Trophoblast cell (in vitro differentiated cells and primary cell): ENCODE data around the gene NLK.
A peak's percentile ranks its signal among the peaks of the same experiment; 100 is the strongest.
"Not testable (repeated sequence)": the region's sequence is repeated elsewhere in the genome, so short reads cannot be mapped to it uniquely, and the experiment has no call there.

Experiments used
- DNase-seq, 2 donors: peaks; one replicate each; pipeline ENCODE4 v3.0.0-alpha.2; 2016
- H2AFZ ChIP-seq: 2 replicates; pipeline ENCODE4 v1.6.1; 2013; ENCODE audit warnings: low read length, moderate library complexity, mild to moderate bottlenecking; ENCODE audit not compliant: insufficient read depth, poor library complexity
- H2AK5ac ChIP-seq: 2 replicates; pipeline ENCODE4 v1.6.1; 2013; ENCODE audit warnings: mild to moderate bottlenecking, low read length
- H2BK120ac ChIP-seq: 2 replicates; pipeline ENCODE4 v1.6.1; 2013; ENCODE audit warnings: low read length, mild to moderate bottlenecking, moderate library complexity; ENCODE audit not compliant: insufficient read depth, poor library complexity
- H2BK12ac ChIP-seq: 2 replicates; pipeline ENCODE4 v1.6.1; 2013; ENCODE audit warnings: mild to moderate bottlenecking, low read length, moderate library complexity
- H2BK5ac ChIP-seq: 2 replicates; pipeline ENCODE4 v1.6.1; 2013; ENCODE audit warnings: low read length, low read depth, moderate library complexity, mild to moderate bottlenecking; ENCODE audit not compliant: poor library complexity
- H3K14ac ChIP-seq: 2 replicates; pipeline ENCODE4 v1.6.1; 2013; ENCODE audit warnings: mild to moderate bottlenecking, low read length
- H3K18ac ChIP-seq: 2 replicates; pipeline ENCODE4 v1.6.1; 2013; ENCODE audit warnings: mild to moderate bottlenecking, low read length
- H3K23ac ChIP-seq: 2 replicates; pipeline ENCODE4 v1.6.1; 2013; ENCODE audit warnings: low read length
- H3K27ac ChIP-seq: 2 replicates; pipeline ENCODE4 v1.5.1; 2013; ENCODE audit warnings: low read depth, mild to moderate bottlenecking, inconsistent platforms, low read length, moderate library complexity
- H3K27me3 ChIP-seq: 2 replicates; pipeline ENCODE4 v1.6.1; 2013; ENCODE audit warnings: inconsistent platforms, mild to moderate bottlenecking, low read length, moderate library complexity; ENCODE audit not compliant: insufficient read depth
- H3K36me3 ChIP-seq, 2 experiments: 1 replicate in 1 of 2; 2 replicates in 1 of 2; pipeline ENCODE4 v1.6.1; 2013; ENCODE audit warnings: low read length in 2 of 2, mild to moderate bottlenecking in 2 of 2, moderate library complexity in 1 of 2; ENCODE audit not compliant: insufficient read depth in 2 of 2, control insufficient read depth in 1 of 2
- H3K4ac ChIP-seq: 2 replicates; pipeline ENCODE4 v1.6.1; 2013; ENCODE audit warnings: low read depth, mild to moderate bottlenecking, low read length, moderate library complexity
- H3K4me1 ChIP-seq, 2 experiments: 1 replicate in 1 of 2; 2 replicates in 1 of 2; pipeline ENCODE4 v1.6.1; 2013; ENCODE audit warnings: low read length in 2 of 2, mild to moderate bottlenecking in 2 of 2, moderate library complexity in 1 of 2; ENCODE audit not compliant: insufficient read depth in 2 of 2, control insufficient read depth in 1 of 2
- H3K4me2 ChIP-seq: 2 replicates; pipeline ENCODE4 v1.6.1; 2013; ENCODE audit warnings: inconsistent platforms, mild to moderate bottlenecking, low read length, moderate library complexity
- H3K4me3 ChIP-seq: 2 replicates; pipeline ENCODE4 v1.5.1; 2013; ENCODE audit warnings: mild to moderate bottlenecking, low read depth, low read length, inconsistent platforms
- H3K79me1 ChIP-seq: one replicate; pipeline ENCODE4 v1.6.1; 2013; ENCODE audit warnings: low read length
- H3K79me2 ChIP-seq: 2 replicates; pipeline ENCODE4 v1.6.1; 2013; ENCODE audit warnings: low read length, mild to moderate bottlenecking; ENCODE audit not compliant: control insufficient read depth, insufficient read depth, poor library complexity
- H3K9ac ChIP-seq: 2 replicates; pipeline ENCODE4 v1.6.1; 2013; ENCODE audit warnings: mild to moderate bottlenecking, low read length
- H3K9me3 ChIP-seq: 2 replicates; pipeline ENCODE4 v1.6.1; 2013; ENCODE audit warnings: low read depth, mild to moderate bottlenecking, control low read depth, inconsistent platforms, low read length; ENCODE audit not compliant: insufficient read depth
- H4K12ac ChIP-seq: 2 replicates; pipeline ENCODE4 v1.6.1; 2013; ENCODE audit warnings: low read depth, mild to moderate bottlenecking, low read length, moderate library complexity
- H4K8ac ChIP-seq: 2 replicates; pipeline ENCODE4 v1.6.1; 2013; ENCODE audit warnings: low read depth, mild to moderate bottlenecking, low read length, moderate library complexity
- H4K91ac ChIP-seq: one replicate; pipeline ENCODE4 v1.6.1; 2013; ENCODE audit warnings: low read depth, mild to moderate bottlenecking, low read length, moderate library complexity
- WGBS: extraction: QIAGEN DNeasy Blood & Tissue Kit; methylation state at CpG from one replicate; pipeline ENCODE4 v1.1.7; 2013; ENCODE audit warnings: missing lambda C conversion rate; ENCODE audit not compliant: insufficient read length, insufficient coverage; ENCODE audit errors: extremely low coverage; 5-methylcytosine and 5-hydroxymethylcytosine counted together

The NLK gene

GRCh38 chr17:28035884-28036283 lies 6.6 kb upstream of the NLK start:
- H3K79me1 ChIP-seq, H2AK5ac ChIP-seq, H3K18ac ChIP-seq: not testable (repeated sequence)

GRCh38 chr17:28038802-28039201 lies 3.7 kb upstream of the NLK start:
- H3K79me2 ChIP-seq: peaks cover 9% of the 10 kb centered on the region
- peaks cover 2 to 3% of the 10 kb centered on the region in 2 experiments for H3K36me3 ChIP-seq
- whole genome bisulfite sequencing: no CpG with 5 or more reads among the region's 1 CpG
- no peak overlapping the region for H3K23ac ChIP-seq
- H4K91ac ChIP-seq: no peak overlapping the region
- H3K9ac ChIP-seq: no peak overlapping the region
- no peak overlapping the region for H2AK5ac ChIP-seq
- H2BK120ac ChIP-seq: no peak overlapping the region
- no peak overlapping the region for H3K4me2 ChIP-seq
- no peak overlapping the region for H3K27ac ChIP-seq
- peaks cover 3% of the 10 kb centered on the region for H3K79me1 ChIP-seq
- H3K18ac ChIP-seq: no peak overlapping the region
- H2BK12ac ChIP-seq: no peak overlapping the region
- H3K14ac ChIP-seq: no peak overlapping the region
- H3K27me3 ChIP-seq: no peaks in the 10 kb centered on the region
- no peaks in the 10 kb centered on the region for H3K9me3 ChIP-seq
- no peak overlapping the region for H3K4ac ChIP-seq
- DNase-seq: peak; percentile 26 to 72
- H3K4me1 ChIP-seq: peaks cover 9 to 12% of the 10 kb centered on the region in 2 experiments
- H3K4me3 ChIP-seq: no peak overlapping the region
- no peak overlapping the region for H4K8ac ChIP-seq
- H2BK5ac ChIP-seq: no peak overlapping the region
- no peak overlapping the region for H2AFZ ChIP-seq
- no peak overlapping the region for H4K12ac ChIP-seq

More at GRCh38 chr17:28035884-28036283, 6.6 kb upstream of the NLK start:
- not testable (repeated sequence) for H2BK120ac ChIP-seq, H4K8ac ChIP-seq, H4K12ac ChIP-seq, H3K79me2 ChIP-seq, H3K9ac ChIP-seq, DNase-seq, H3K4me1 ChIP-seq, H3K4me3 ChIP-seq, H3K14ac ChIP-seq, H3K4me2 ChIP-seq, H3K4ac ChIP-seq, H3K9me3 ChIP-seq, H3K36me3 ChIP-seq, H3K27ac ChIP-seq, H4K91ac ChIP-seq, H2BK12ac ChIP-seq, H3K23ac ChIP-seq, H3K27me3 ChIP-seq, H2AFZ ChIP-seq, H2BK5ac ChIP-seq
- no CpG with 5 or more reads among the region's 2 CpGs for WGBS

DNA sequence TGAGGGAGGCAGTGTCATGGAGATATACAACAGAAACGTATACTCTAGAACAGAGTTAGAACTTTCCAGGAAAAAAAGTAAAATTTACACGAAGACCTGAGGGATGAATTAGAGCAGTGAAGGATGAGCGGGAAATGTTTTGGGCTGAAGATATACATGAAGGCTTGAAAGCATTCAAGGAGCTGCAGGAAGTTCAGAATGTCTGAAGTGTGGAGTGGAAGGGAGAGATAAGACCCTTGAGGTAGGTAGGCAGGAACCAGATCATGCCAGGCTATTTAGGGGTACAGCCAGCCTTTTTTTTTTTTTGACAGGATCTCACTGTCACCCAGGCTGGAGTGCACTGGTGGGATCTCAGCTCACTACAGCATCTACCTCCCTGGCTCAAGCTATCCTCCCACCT lies 3.2 kb upstream of the NLK start:
- Histone ChIP-seq H3K27me3 (no peaks in the 10 kb centered on the region), H3K23ac (no peak overlapping the region), H3K4ac (no peak overlapping the region), H3K27ac (no peak overlapping the region), H3K36me3 (peaks cover 2 to 3% of the 10 kb centered on the region in 2 experiments), H3K4me3 (no peak overlapping the region), H3K4me1 (peaks cover 9 to 12% of the 10 kb centered on the region in 2 experiments), H2AK5ac (no peak overlapping the region), H3K14ac (no peak overlapping the region), H2BK12ac (no peak overlapping the region), H3K18ac (no peak overlapping the region), H3K79me1 (peaks cover 3% of the 10 kb centered on the region), H4K12ac (no peak overlapping the region), H3K4me2 (no peak overlapping the region), H2BK5ac (no peak overlapping the region), H3K79me2 (peaks cover 9% of the 10 kb centered on the region), H4K91ac (no peak overlapping the region), H3K9me3 (no peaks in the 10 kb centered on the region), H3K9ac (no peak overlapping the region), H2BK120ac (no peak overlapping the region), H2AFZ (no peak overlapping the region), H4K8ac (no peak overlapping the region)
- WGBS: no CpG with 5 or more reads among the region's 3 CpGs
- DNase-seq: no peak

DNA sequence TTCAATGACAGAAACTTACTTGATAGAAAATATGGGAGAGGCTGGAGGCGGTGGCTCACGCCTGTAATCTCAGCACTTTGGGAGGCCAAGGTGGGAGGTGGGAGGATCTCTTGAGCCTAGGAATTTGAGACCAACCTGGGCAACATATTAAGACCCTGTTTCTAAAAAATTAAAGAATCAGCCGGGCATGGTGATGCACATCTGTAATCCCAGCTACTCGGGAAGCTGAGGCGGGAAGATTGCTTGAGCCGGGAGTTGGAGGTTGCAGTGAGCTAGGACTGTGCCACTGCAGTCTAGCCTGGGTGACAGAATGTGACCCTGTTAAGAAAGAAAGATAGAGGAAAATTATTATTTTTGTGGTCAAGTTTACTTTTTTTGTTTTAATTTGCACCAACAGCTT lies 2.1 kb upstream of the NLK start:
- H2BK120ac ChIP-seq: no peak overlapping the region
- peaks cover 9% of the 10 kb centered on the region for H3K79me2 ChIP-seq
- H3K4me3 ChIP-seq: no peak overlapping the region
- H3K4me2 ChIP-seq: no peak overlapping the region
- no peak for DNase-seq
- peaks cover 9 to 12% of the 10 kb centered on the region in 2 experiments for H3K4me1 ChIP-seq
- H3K27me3 ChIP-seq: no peaks in the 10 kb centered on the region
- peak overlapping the region; percentile 71 for H4K8ac ChIP-seq
- H4K12ac ChIP-seq: no peak overlapping the region
- no peak overlapping the region for H3K14ac ChIP-seq
- peaks cover 2 to 3% of the 10 kb centered on the region in 2 experiments for H3K36me3 ChIP-seq
- no peak overlapping the region for H2AK5ac ChIP-seq
- no peak overlapping the region for H3K27ac ChIP-seq
- H3K9ac ChIP-seq: no peak overlapping the region
- no peak overlapping the region for H3K18ac ChIP-seq
- no peak overlapping the region for H3K23ac ChIP-seq
- no peak overlapping the region for H2BK5ac ChIP-seq
- H2BK12ac ChIP-seq: no peak overlapping the region
- H4K91ac ChIP-seq: no peak overlapping the region
- no peaks in the 10 kb centered on the region for H3K9me3 ChIP-seq
- WGBS: no CpG with 5 or more reads among the region's 6 CpGs
- H3K79me1 ChIP-seq: peaks cover 3% of the 10 kb centered on the region
- peak overlapping the region; percentile 75 for H2AFZ ChIP-seq
- H3K4ac ChIP-seq: no peak overlapping the region
